Left kidney (tissue), 2 donors: Measurements from ENCODE around the gene PARD3. TPM values are rescaled to one million over a fixed set of nuclear protein-coding genes. Genes with fewer than 3 reads are reported as not detected.
"Not testable (repeated sequence)": the region's sequence is repeated elsewhere in the genome, so short reads cannot be mapped to it uniquely, and the experiment has no call there.

Experiments used
- DNase-seq: peaks from one replicate; pipeline ENCODE4 v3.0.0-alpha.2; 2013
- polyA plus RNA-seq: library from polyadenylated mRNA; unstranded; fragments of 120-200 nt; gene quantifications from one replicate; pipeline ENCODE4 v1.2.1, GENCODE V29; 2013; ENCODE audit not compliant: insufficient read length

The PARD3 gene
- polyA plus RNA-seq, 1 donor: 81.9 TPM

GRCh38 chr10:34766811-34767494 lies 48.1 kb downstream of the PARD3 start:
- DNase-seq: no peak

DNA sequence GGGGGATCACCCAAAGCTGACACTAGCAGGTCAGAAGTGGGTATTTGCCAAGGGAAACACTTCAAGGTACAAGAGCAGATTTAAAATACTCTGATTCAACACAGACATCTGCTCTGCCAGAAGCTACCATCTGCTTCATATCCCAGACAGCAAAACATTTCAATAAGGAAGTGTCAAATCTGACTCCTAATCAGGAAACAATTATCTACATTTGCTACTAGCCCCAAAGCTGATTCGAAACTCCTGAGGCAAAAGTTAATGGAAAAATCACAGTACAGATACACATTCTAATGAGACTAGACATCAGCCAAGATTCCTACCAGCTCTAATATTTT lies 48.9 kb downstream of the PARD3 start:
- DNase-seq: no peak

- DNase-seq: no peak
Observed at GRCh38 chr10:34764472-34764946, 50.6 kb downstream of the PARD3 start.

GRCh38 chr10:34762603-34763299 lies 52.3 kb downstream of the PARD3 start:
- DNase-seq: no peak

DNA sequence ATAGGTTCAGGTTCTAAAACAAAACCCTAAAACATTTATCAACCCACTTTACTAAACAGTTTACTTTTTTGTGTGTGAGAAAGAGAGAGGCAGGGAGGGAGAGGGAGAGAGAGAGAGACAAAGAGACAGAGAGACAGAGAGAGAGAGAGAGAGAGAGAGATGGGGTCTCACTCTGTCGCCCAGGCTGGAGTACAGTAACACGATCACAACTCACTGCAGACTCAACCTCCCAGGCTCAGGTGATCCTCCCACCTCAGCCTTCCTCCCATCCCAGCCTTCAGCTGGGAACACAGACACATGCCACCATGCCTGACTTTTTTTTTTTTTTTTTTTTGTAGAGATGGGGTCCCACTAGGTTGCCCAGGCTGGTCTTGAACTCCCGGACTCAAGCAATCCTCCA lies 52.9 kb downstream of the PARD3 start:
- no peak for DNase-seq

DNA sequence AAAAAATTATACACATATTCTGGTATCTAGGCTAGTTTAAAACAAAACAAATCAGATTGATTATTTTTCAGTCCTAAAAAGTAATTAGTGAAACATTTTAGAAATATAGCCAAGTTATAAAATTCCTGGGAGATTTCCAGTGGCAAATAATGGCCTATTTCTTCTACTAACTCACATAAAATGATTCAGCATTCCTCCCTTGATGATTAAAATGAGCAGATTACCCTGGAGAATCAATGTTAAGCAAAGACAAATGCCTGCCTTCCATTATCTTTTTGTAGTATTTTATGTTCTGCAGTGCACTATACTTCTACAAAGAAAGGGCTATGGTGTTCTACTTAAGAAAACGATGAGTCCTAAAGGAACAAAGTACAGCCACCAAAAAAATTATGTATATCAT lies 53.6 kb downstream of the PARD3 start:
- no peak for DNase-seq

DNA sequence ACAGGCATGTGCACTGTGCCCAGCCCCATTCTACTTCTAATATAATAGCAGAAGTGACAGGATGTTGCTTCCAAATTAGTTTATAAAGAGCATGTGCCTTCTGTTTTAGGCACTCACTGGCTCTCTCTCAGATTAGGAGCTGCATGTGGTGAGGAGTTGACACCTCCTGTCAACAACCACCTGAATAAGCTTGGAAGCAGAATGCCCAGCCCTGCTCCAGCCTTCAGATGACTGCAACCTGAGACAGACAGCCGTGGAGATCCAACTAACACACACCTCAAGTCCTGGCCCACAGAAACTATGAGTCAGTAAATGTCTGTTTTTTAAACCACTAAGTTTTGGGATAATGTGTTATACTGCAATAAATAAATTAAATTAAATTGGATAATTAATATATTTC lies 54.5 kb downstream of the PARD3 start:
- DNase-seq: no peak

GRCh38 chr10:34759837-34760215 lies 55.3 kb downstream of the PARD3 start:
- no peak for DNase-seq

DNA sequence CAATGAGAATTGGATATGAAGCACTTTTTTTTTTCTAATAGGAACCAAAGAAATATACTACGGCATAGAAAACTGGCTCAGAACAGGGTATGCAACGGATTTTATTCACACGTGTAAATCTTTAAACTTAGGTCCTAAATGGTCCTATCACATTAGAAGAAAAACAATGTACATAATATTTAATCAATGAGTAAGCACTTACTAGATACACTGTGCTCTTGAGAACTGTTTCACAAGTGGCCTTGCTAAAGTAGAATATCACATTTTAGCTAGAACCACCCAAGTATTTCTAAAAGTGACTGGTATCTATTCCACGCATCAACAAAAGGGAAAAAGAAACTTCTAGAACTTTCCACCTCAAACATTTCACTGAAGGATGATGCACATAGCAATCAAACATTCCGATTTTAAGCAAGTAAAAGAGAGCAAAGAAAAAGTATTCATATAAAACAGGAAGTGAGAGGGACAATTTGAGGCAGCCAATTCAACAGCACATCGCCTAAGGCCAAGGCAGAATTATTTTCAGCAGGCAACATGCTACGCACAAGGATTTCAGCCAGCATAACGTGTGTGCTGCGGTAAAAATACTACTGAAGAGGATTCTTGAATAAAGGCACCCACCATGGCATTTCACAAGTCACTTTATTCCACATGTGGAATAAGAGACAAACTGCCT lies 55.8 kb downstream of the PARD3 start:
- no peak for DNase-seq

GRCh38 chr10:34758447-34758996 lies 56.6 kb downstream of the PARD3 start:
- DNase-seq: no peak

DNA sequence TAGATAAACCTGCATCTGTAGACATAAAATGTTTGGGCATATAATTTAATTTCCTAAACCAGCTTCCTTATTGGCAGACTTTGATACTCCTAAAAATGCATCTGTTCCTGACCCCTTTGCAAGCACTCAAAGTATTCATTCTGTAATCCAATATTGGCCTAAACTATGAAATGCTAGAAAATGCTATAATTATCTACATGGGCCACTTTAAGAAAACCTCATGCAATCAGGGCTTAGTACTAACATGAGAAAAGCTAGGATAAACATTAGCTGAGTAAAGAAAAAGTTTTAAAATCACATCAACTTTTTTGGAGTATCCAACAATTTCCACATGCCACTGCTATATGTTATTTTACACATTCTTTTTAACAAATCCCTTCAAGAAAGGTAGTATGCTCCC lies 57.2 kb downstream of the PARD3 start:
- no peak for DNase-seq

GRCh38 chr10:34757181-34757580 lies 57.9 kb downstream of the PARD3 start:
- not testable (repeated sequence) for DNase-seq

DNA sequence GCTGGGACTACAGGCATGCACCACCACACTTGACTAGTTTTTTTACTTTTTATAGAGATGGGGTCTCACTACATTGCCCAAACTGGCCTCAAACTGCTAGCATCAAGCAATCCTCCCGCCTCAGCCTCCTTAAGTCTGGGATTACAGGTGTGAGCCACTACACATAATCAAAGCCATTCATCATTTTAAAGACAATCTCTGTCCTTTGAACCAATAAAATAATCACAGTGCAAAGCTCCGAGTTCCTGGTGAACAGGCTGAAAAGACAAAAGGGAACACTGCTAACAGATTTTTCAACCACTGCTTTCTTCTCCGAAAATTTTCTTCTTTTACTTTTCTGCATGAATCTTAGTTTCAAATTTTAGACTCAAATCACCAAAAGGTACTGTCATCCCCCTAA lies 58.5 kb downstream of the PARD3 start:
- no peak for DNase-seq

DNA sequence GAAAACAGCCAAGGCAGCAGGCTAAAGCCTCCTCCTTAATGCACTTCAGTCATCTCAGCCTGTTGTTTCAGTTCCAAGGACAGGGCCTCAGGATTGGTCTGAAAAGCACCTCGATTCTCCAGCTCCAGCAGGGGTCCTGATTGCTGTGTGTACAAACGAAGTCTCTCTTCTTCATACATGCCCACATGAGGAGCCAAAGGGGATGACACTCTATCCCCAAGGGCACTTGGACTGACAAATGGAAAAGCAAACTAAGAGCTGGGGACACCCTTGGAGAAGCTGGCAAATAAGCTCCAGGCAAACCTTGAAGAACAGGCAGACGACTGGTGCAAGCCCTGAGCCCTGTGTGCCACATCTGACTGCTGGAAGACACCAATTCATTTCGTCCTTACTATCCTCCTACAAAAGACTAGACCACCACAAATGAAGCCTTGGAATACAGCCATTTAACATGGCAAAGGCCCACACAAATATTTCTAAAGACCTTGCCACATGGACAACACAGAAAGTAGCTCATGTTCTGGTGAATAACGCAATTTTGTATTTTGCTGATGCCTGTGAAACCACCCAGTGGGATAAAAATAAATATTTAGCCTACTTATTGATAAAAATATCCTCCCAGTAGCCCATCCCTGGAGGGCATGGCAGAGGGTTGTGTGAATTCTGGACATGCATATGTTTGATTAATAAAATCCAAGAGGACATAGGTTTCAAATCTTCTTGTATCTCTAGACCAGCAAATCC lies 61.9 kb downstream of the PARD3 start:
- no peak for DNase-seq

DNA sequence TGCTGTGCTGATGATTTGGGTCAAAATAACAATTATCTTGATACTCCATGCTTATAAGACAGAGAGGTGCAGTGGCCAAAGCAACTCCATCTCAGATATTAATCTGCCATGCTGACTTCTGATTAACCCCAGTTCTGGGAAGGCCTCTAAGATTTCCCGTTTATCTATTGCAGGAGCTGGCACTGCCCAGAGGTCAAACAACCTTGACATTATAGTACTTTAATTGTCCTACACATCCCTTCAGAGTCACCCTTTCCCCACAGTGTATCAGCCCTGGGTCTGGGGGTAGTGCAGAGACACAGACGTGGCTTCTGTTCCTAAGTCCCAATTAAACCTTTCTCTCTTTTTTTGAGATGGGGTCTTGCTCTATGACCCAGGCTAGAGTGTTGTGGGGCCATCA lies 63.8 kb downstream of the PARD3 start:
- DNase-seq: no peak

GRCh38 chr10:34750795-34751194 lies 64.3 kb downstream of the PARD3 start:
- not testable (repeated sequence) for DNase-seq

DNA sequence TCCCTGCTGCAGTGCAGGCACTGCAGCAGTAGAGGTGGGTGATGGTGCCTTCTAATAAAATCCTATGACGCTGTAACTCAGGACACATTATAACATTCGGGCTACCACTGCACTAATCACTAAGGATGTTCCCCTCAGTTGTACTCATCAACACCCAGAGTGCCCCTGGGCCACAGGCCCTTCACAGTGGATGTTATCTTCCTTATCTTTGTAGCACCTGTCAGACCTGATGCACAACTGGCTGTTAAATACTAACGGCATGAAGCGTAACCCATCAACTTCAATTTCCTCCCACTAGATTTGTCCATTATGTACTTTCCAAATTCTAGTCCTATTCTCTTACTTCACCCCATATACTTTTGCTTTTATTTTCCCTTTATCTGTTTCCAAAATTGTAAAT lies 66.3 kb downstream of the PARD3 start:
- DNase-seq: no peak

DNA sequence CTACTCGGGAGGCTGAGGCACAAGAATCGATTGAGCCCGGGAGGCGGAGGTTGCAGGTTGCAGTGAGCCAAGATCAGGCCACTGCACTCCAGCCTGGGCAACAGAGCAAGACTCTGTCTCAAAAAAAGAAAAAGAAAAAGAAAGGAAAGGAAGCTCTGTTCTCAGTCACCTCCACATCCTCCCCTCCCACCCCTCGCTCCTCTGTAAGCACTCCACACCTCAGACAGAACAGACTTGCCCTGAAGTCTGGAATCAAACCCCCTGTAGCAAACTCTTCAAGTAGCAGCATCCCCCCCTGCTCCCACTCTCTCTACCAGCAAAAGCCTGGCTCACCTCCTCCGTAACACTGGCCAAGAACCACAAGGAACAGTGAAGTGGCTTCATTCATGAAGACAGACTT lies 66.7 kb downstream of the PARD3 start:
- DNase-seq: no peak

- DNase-seq: no peak
Observed at GRCh38 chr10:34746094-34746493, 69.0 kb downstream of the PARD3 start.

DNA sequence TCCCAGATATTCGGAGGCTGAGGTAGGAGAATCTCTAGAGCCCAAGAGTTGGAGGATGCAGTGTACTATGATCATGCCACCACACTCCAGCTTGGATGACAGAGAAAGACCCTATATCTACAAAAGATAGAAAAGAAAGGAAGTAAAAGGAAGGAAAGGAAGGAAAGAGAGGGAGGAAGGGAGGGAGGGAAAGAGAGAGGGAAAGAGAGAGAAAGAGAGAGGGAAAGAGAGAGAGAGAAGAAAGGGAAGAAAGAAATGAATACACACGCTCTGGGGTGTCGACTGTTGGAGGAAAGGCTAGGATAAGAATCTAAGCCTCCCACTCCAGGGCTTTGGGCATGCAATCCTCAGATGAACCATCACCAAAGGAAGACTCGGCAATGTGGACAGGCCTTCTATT lies 69.9 kb downstream of the PARD3 start:
- no peak for DNase-seq

GRCh38 chr10:34744590-34744989 lies 70.5 kb downstream of the PARD3 start:
- no peak for DNase-seq

GRCh38 chr10:34743814-34744213 lies 71.3 kb downstream of the PARD3 start:
- no peak for DNase-seq

- no peak for DNase-seq
Observed at GRCh38 chr10:34742456-34742855, 72.6 kb downstream of the PARD3 start.
